Measurements from ENCODE around the gene GPR35.

DNA sequence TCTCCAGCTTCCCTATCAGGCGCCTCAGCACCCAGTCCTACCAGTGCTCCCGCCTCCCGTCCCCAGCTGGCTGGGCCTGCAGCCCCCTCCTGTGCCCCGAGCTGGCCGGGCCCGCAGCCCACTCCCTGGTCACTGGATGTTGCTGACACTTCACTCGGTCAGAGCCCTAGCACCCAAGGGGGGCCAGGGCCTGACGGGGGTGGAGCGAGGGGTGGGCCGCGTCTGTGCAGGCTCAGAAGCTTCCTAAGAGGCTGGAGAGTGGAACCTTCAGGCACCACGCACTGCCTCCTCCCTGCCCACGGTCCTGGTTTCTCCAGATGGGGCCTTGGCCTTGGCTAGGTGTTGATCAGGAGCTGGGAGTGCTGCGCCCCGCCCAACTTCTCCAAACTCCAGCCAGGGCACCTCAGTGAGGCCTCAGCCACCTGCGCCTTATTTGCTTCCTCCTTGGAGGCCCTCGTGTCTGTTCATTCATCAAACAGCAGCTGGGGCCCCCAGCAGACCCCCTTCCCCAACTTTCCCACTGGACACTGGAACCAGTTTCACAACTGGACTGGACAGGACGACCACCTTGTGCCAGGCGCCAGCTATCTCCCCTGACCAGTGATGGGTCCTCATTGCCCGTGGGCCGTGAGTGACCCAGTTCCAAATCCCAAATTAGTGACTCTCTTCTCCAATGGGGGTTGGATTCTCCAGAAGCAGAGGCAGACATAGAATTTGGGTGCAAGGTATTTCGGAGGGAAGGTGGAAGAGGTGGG is 22.0 kb upstream of the GPR35 start:
- TF ChIP-seq, protein P1, sequence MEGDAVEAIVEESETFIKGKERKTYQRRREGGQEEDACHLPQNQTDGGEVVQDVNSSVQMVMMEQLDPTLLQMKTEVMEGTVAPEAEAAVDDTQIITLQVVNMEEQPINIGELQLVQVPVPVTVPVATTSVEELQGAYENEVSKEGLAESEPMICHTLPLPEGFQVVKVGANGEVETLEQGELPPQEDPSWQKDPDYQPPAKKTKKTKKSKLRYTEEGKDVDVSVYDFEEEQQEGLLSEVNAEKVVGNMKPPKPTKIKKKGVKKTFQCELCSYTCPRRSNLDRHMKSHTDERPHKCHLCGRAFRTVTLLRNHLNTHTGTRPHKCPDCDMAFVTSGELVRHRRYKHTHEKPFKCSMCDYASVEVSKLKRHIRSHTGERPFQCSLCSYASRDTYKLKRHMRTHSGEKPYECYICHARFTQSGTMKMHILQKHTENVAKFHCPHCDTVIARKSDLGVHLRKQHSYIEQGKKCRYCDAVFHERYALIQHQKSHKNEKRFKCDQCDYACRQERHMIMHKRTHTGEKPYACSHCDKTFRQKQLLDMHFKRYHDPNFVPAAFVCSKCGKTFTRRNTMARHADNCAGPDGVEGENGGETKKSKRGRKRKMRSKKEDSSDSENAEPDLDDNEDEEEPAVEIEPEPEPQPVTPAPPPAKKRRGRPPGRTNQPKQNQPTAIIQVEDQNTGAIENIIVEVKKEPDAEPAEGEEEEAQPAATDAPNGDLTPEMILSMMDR (IDR thresholded peaks at IDR 0.05; ENCODE audit: extremely low read depth in 1 of 2, insufficient read depth in 1 of 2, low read depth in 1 of 2, low read length in 2 of 2): no peak
- TF ChIP-seq, protein P2, sequence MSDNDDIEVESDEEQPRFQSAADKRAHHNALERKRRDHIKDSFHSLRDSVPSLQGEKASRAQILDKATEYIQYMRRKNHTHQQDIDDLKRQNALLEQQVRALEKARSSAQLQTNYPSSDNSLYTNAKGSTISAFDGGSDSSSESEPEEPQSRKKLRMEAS (IDR thresholded peaks at IDR 0.05; ENCODE audit: insufficient read depth, insufficient read length): no peak
- TF ChIP-seq EZH2 (IDR thresholded peaks at IDR 0.05; ENCODE audit: borderline replicate concordance, low read depth, low read length, severe bottlenecking): no peak
- TF ChIP-seq POLR2AphosphoS5 (IDR thresholded peaks at IDR 0.05; ENCODE audit: insufficient read depth, low read depth, low read length): no peak

All from endothelial cell of umbilical vein (primary cell).